Activated naive CD4-positive, alpha-beta T cell treated with anti-CD3 and anti-CD28 coated beads, Interleukin-2, amount 50 U/mL, for 72 hours (primary cell): ENCODE results near the gene SIGLEC9. TPM values are rescaled to one million over a fixed set of nuclear protein-coding genes. Genes with fewer than 3 reads are reported as not detected.
"Not testable (repeated sequence)": the region's sequence is repeated elsewhere in the genome, so short reads cannot be mapped to it uniquely, and the experiment has no call there.

Source experiments
- ATAC-seq, 2 donors: fragments of 150-1000 bp; cut with Tn5 transposase; 2 replicates each; pipeline ENCODE4 v1.10.0; 2021; ENCODE audit warnings: mild to moderate bottlenecking in 2 of 2, moderate library complexity in 2 of 2
- DNase-seq, 2 donors: peaks; one replicate each; pipeline ENCODE4 v3.0.0; 2021 to 2022; ENCODE audit warnings: low spot score in 2 of 2
- H3K27ac Mint-ChIP-seq, 2 donors: one replicate each; pipeline ENCODE4 v1.8.0; 2022; ENCODE audit warnings: mild to moderate bottlenecking in 2 of 2, mixed read lengths in 2 of 2
- H3K36me3 Mint-ChIP-seq, 2 donors: one replicate each; pipeline ENCODE4 v1.8.0; 2022; ENCODE audit warnings: mixed read lengths in 2 of 2
- H3K9me3 Mint-ChIP-seq, 2 donors: one replicate each; pipeline ENCODE4 v1.8.0; 2022; ENCODE audit warnings: mixed read lengths in 2 of 2
- total RNA-seq, 2 donors: library from RNA; stranded (reverse); gene quantifications; one replicate each; pipeline ENCODE4 v1.2.3, GENCODE V29; 2022

The SIGLEC9 gene
- total RNA-seq, 2 donors from 2014 or later = 0.87 to 1.1 TPM

DNA sequence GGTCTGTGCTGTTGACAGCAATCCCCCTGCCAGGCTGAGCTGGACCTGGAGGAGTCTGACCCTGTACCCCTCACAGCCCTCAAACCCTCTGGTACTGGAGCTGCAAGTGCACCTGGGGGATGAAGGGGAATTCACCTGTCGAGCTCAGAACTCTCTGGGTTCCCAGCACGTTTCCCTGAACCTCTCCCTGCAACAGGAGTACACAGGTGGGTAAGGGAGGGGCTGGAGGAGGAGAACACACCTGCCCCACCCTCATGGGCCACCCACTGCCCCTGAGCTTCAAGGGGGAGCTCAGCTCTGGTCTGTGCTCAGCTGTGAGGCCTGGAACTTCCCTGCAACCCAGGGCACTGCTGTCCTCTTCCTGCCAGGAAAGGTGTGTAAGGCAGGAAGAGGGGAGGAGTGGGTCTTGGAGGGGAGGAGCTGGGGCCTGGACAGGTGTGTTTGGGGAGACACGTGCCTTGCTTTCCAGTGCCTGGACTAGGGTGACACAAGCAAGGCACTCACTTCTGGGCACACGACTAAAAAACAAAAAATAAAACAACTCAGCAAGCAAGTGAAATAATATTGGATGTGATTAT lies 21.3 kb downstream of the SIGLEC9 start:
- DNase-seq (no peak), ATAC-seq (no peak)
- Mint-ChIP-seq H3K9me3 (peaks cover 0 to 7% of the 10 kb centered on the region in 2 donors), H3K36me3 (no peaks in the 10 kb centered on the region), H3K27ac (no peak overlapping the region)

DNA sequence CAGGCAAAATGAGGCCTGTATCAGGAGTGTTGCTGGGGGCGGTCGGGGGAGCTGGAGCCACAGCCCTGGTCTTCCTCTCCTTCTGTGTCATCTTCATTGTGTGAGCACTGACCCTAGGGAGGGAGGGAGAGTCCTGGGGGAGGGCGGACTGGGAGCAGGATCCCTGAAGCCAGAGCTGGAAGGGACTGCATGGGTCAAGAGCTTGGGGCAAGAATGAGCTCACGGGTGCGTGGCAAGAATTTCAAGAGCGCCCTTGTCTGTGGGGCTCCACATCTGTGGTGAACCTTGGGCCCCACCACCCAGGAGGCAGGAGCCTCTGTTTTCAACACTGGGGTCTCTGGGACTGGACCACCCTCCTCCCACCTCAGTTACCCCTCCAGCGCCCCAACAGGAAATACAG lies 22.0 kb downstream of the SIGLEC9 start:
- ATAC-seq (no peak), DNase-seq (no peak)
- Mint-ChIP-seq H3K36me3 (no peaks in the 10 kb centered on the region), H3K9me3 (peaks cover 0 to 8% of the 10 kb centered on the region in 2 donors), H3K27ac (no peak overlapping the region)

DNA sequence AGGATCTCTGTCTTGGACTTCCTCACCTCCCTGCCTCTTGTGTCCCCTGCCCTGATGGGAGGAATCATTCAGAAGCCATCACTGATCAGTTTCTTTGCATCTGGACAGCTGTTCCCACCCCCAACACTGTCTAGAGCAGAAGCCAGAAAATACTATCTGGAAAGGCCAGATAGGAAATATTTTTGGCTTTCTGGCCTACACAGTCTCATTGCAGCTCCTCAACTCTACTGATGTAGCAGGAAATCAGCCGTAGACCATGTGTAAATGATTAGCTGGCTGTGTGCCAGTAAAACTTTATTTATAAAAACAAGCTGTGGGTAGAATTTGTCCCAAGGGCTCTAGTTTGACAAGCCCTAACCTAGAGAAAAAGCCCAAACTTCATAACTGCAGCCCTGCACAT lies 23.0 kb downstream of the SIGLEC9 start:
- Mint-ChIP-seq H3K9me3 (peaks cover 0 to 8% of the 10 kb centered on the region in 2 donors), H3K27ac (no peak overlapping the region), H3K36me3 (no peaks in the 10 kb centered on the region)
- no peak for ATAC-seq
- no peak for DNase-seq

DNA sequence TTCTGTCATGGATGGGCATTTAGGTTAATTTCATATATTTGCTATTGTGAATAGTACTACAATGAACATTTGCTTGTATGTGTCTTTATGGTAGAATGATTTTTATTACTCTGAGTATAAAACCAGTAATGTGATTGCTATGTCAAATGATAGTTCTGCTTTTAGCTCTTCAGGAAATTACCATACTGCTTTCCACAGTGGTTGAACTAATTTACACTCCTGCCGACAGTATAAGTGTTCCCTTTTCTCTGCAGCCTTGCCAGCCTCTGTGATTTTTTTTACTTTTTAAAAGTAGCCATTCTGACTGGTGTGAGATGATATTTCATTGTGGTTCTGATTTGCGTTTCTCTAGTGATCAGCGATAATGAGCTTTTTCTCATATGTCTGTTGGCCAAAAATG lies 23.9 kb downstream of the SIGLEC9 start:
- Mint-ChIP-seq H3K27ac (no peak overlapping the region), H3K36me3 (no peaks in the 10 kb centered on the region), H3K9me3 (peaks cover 0 to 8% of the 10 kb centered on the region in 2 donors)
- ATAC-seq (no peak), DNase-seq (no peak)

DNA sequence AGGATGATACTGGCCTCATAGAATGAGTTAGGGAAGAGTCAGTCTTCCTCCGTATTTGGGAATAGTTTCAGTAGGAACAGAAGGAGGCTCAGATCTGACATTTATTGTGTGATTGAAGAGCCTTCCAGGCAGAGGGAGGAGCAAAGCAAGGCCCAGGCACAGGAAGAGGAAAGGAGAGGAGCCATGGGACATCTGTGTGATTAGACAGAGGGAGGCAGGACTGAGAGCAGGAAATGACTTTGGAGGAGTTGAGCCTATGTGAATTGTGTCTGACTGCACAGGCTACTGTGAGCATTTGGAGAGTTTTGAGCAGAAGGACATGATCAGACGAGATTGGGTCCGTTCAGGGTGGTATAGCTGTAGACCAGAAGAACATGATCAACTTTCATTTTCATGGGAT lies 25.9 kb downstream of the SIGLEC9 start:
- Mint-ChIP-seq H3K36me3 (no peaks in the 10 kb centered on the region), H3K9me3 (peaks cover 0 to 8% of the 10 kb centered on the region in 2 donors), H3K27ac (no peak overlapping the region)
- ATAC-seq (no peak), DNase-seq (no peak)

DNA sequence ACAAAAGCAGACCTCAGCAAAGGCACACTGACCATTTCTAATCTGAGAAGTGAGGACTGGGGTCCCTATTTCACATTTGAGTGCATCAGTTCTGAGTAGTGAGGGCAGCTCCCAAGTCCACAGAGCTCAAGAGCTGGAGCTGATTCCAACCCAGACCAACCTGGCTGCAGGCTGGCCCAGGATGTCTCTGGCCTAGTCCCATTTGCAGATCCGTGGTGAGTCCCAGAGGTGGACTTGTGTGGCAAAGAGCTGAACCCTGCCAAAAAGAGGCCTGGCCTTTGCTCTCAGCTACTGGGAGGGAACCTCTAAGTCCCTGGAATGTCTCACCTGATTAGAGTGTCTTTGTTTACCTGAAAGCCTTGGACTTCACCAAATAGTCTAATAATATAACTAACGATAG lies 32.0 kb downstream of the SIGLEC9 start:
- ATAC-seq (no peak), DNase-seq (no peak)
- H3K9me3 Mint-ChIP-seq = no peaks in the 10 kb centered on the region
- no peaks in the 10 kb centered on the region for H3K36me3 Mint-ChIP-seq
- H3K27ac Mint-ChIP-seq = no peak overlapping the region

DNA sequence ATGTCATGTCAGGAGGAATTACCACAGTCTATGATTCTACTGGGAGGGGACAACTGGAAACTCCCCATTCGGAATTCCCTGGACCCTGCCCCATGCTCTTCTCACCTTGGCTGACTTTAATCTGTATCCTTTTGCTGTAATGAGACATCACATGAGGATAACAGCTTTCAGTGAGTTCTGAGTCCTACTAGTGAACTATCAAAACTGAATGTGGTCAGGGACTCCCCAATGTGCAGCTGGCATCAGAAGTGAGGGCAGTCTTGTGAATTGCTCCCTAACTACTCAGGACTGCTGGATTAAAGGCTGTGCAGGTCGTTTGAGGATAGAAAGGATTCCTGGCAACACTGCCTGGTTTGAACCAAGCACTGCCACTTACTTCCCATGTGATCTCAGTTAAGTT lies 32.6 kb downstream of the SIGLEC9 start:
- peak; percentile 42 to 60 for ATAC-seq
- no peak for DNase-seq
- no peaks in the 10 kb centered on the region for H3K36me3 Mint-ChIP-seq
- no peaks in the 10 kb centered on the region for H3K9me3 Mint-ChIP-seq
- no peak overlapping the region for H3K27ac Mint-ChIP-seq

DNA sequence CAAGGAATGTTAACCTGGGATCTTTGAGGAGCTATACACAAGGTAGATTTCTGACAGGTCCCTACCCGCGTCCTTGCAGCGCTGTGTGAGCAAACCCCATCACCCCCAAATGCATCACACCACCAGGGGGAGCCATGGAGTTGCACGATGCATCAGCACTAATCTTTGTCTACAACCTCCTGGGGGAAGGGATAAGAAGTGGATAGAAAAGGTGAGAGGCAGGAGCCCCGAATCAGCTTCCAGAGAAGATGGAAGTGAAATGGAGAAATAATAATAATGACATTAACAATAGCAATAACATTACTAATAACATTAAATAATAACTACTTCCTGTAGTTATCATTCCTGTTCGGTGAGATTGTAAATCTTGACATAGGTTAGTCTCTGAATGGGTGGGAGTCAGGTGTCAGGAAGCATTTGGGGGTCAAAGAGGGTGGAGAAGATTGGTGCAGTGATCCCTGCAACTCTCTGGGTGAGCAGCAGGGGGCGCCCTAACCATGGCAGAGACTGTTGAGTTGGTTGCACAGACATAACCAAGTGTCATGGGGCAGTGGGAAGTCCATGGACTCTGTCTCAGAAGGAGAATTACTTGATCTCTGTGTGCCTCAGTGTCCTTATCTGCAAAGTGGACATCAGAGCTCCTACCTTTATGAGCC lies 33.9 kb downstream of the SIGLEC9 start:
- H3K27ac Mint-ChIP-seq = peak overlapping the region in 1 of 2 donors; percentile 17

DNA sequence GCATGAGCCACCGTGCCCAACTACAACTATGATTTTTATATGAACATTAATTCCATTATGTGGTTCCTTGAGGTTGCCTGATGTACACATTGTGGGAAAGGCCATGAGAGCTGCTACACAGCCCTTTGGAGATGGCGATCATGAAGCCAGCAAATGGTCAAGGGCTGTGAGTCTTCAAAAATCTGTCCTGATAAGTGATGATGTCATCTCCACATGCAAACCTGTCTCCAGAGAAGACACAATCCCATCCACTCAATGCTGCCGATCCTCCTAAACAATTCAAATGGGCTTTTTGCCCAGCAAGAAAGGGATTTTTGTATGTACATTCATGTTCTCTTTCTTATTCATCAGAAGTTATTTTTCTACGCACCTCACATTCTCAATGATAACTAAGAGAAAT lies 35.0 kb downstream of the SIGLEC9 start:
- DNase-seq = no peak
- H3K27ac Mint-ChIP-seq = no peak overlapping the region
- no peak for ATAC-seq
- H3K36me3 Mint-ChIP-seq = no peaks in the 10 kb centered on the region
- no peaks in the 10 kb centered on the region for H3K9me3 Mint-ChIP-seq

More for the DNA sequence above, 33.9 kb downstream of the SIGLEC9 start:
- Mint-ChIP-seq H3K36me3 (no peaks in the 10 kb centered on the region), H3K9me3 (no peaks in the 10 kb centered on the region)
- peak; percentile 71 to 78 for ATAC-seq
- peak in 1 of 2 donors; percentile 90 for DNase-seq

DNA sequence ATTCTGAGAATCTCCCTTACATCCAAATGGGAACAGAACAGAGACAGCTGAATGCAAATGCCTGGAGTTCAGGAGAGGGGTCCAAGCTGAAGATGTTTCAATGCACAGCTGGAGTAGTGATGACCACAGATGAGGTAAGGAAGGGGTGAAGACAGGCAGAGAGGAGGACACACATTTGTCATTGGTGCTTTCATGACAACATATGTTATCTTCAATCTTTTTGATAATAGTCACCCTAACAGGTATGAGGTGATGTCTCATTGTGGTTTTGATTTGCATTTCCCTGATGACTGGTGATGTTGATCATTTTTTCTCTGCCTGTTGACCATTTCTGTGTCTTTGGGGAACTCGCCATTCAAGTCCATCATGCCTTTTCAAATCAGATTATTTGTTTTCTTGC lies 36.6 kb downstream of the SIGLEC9 start:
- Mint-ChIP-seq H3K36me3 (no peaks in the 10 kb centered on the region), H3K9me3 (no peaks in the 10 kb centered on the region), H3K27ac (no peak overlapping the region)
- peak in 1 of 2 donors; percentile 40 for ATAC-seq
- DNase-seq = no peak

DNA sequence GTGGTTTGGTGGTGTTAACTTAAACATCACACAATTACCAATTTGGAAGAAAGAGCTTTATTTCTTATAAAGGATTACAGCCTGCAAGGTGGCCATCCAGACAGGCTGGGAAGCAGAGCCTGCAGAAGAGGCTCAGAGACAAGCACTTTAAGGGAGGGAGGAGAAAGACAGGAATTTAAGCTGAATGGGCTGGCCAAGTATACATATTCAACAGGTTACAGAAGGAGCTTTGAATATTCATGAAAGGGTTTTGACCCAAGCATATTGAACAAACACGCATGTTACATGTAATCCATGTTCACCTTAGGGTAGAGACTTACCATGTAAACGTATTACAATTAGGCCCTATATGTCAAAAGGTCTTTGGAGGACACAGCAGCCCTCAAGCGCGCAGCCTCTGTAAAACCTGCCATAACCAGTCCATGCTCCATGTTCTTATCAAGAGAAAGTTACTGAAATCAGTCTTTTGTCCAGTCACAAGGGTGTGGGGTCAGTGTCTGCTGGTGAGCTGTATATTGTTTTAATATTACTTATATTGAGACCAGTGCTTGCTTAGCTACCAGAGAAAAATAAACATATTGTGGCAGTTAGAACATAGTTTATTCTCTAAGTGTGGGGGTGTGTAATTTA lies 37.3 kb downstream of the SIGLEC9 start:
- H3K9me3 Mint-ChIP-seq = no peaks in the 10 kb centered on the region
- DNase-seq = no peak
- no peak for ATAC-seq
- H3K36me3 Mint-ChIP-seq = no peaks in the 10 kb centered on the region
- peak overlapping the region in 1 of 2 donors; percentile 17 for H3K27ac Mint-ChIP-seq

DNA sequence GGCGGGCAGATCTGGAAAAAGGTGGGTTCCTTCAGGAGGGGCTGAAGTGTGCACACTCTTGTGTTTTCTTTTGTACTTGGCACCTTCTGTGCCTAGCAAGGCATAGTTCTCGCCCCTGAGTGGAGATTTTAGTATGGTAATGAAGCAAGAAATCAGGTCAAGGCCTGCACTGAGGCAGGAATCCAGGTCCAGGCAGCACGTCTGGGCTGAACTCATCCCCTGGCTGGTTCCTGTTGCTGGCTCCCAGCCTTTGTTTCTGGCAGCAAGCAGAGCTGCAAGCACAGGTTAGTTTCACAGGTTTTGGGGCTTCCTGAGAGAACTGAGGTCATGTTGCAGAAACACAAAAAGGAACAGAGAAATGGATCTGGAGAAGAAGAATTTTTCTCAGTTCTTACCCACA lies 38.6 kb downstream of the SIGLEC9 start:
- Mint-ChIP-seq H3K27ac (no peak overlapping the region), H3K36me3 (no peaks in the 10 kb centered on the region), H3K9me3 (no peaks in the 10 kb centered on the region)
- ATAC-seq (no peak), DNase-seq (no peak)

DNA sequence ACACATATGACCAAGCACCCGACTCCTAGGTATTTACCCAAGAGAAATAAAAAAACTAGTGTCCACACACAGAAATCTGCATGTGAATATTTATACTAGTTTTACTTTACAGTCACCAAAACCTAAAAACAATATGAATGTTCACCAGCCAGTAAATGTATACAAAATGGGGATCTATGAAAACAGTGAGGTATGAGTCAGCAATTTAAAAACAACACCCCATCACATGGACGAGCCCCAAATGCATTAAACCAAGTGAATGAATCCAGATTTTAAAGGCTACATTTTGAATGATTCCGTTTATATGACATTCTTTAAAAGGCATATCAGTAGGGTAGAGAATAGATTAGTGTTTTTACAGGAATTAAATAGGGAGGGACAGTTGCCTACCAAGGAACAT lies 39.5 kb downstream of the SIGLEC9 start:
- H3K9me3 Mint-ChIP-seq = no peaks in the 10 kb centered on the region
- no peak overlapping the region for H3K27ac Mint-ChIP-seq
- DNase-seq (no peak), ATAC-seq (no peak)
- H3K36me3 Mint-ChIP-seq = no peaks in the 10 kb centered on the region

DNA sequence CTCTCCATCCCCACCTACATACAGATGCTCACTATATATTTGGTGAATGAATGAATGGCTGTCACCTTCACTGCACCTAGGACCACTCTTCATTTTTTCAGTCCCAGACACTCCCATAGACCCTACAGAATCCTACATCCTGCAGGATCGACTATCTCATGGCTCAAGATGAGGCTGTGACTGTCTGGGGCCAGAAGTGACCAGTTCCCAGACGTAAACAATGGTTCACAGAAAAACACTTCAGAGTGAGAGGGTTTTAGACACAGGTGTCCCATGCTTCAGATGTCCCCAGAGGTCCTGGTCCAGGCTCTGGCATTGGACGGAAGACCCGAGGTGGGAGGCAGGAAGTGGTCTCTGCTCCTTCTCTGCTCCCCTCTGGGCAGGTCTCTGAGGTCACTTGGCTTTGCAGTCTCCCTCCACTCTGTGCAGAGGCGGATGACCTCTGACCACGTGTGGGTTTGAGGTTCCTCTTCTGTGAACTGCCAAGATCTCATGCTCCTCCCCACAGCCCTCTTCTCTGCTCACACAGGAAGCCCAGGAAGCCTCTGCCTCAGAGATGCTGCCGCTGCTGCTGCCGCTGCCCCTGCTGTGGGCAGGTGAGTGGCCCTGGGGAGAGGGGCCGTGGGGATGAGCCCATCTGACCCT lies 42.3 kb downstream of the SIGLEC9 start:
- ATAC-seq (peak; percentile 44 to 89), DNase-seq (no peak)
- peak overlapping the region; percentile 55 to 77 for H3K27ac Mint-ChIP-seq
- H3K36me3 Mint-ChIP-seq = no peaks in the 10 kb centered on the region
- no peaks in the 10 kb centered on the region for H3K9me3 Mint-ChIP-seq

DNA sequence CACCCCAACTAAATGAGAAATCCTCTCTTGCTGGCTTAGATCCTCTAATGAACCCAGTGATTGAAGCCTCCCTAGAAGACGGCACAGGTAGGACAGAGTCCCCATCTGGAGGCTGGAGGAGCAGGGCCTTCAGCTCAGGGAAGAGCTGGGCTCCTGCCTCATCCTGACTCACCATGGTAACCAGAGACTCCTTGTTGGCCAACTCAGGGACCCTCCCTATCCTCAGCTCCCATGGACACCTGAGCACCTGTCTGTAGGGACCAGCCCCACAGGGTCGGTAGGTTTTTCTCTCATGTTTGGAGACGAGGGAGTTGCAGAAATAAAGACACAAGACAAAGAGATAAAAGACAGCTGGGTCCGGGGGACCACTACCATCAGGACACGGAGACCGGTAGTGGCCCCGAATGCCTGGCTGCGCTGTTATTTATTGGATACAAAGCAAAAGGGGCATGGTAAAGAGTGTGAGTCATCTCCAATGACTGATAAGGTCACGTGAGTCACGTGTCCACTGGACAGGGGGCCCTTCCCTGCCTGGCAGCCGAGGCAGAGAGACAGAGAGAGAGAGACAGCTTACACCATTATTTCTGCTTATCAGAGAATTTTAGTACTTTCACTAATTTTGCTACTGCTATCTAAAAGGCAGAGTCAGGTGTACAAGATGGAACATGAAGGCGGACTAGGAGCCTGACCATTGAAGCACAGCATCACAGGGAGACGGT lies 44.0 kb downstream of the SIGLEC9 start:
- no peak for ATAC-seq
- H3K36me3 Mint-ChIP-seq = no peaks in the 10 kb centered on the region
- DNase-seq = no peak
- H3K9me3 Mint-ChIP-seq = no peaks in the 10 kb centered on the region
- peak overlapping the region in 1 of 2 donors; percentile 25 for H3K27ac Mint-ChIP-seq

DNA sequence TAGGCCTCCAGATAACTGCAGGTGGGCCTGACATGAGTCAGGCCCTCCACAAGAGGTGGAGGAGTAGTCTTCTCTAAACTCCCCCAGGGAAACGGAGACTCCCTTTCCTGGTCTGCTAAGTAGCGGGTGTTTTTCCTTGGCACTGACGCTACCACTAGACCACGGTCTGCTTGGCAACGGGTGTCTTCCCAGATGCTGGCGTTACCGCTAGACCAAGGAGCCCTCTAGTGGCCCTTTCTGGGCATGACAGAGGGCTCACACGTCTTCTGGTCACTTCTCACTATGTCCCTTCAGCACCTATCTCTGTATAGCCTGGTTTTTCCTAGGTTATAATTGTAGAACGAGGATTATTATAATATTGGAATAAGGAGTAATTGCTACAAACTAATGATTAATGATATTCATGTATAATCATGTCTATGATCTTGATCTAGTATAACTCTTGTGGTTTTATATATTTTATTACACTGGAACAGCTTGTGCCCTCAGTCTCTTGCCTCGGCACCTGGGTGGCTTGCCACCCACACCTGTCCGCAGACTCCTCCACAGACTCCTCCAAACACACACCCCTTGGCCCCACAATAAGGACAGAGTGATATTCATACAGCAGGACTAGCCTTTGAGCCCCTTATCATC lies 44.7 kb downstream of the SIGLEC9 start:
- not testable (repeated sequence) for H3K36me3 Mint-ChIP-seq, ATAC-seq, H3K9me3 Mint-ChIP-seq, H3K27ac Mint-ChIP-seq
- peak; percentile 64 to 74 for DNase-seq
